ENCODE measurements around the gene AIFM3. TPM values are rescaled to one million over a fixed set of nuclear protein-coding genes. Genes with fewer than 3 reads are reported as not detected.

The AIFM3 gene
- polyA plus RNA-seq, 1 experiment, result 0.28 TPM

DNA sequence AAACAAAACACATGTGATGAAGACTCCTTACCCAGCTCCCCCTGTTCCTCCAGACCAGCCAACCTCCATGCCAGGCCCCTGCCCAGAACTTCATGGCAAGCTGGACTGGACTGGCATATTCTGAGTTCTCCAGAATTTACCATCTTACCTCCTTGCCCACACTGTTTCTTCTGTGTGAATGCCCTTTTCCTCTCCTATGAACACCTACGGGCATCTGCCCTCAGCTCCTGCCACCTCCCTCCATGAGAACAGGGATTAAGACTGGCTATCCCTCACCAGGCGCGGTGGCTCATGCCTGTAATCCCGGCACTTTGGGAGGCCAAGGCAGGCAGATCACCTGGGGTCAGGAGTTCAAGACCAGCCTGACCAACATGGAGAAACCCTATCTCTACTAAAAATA lies 6.4 kb upstream of the AIFM3 start:
- ChIA-PET CTCF (interaction anchor here (1.2 to 2.9 kb wide), 5 partner anchors 21 to 141 kb away, joined by 4 to 12 read pairs (median 4); partner anchors contain the start of gene LZTR1), POLR2A (no interaction called here)
- no peaks in the 10 kb centered on the region for H3K36me3 ChIP-seq (ENCODE audit: control insufficient read depth, insufficient read depth, low read length)
- TF ChIP-seq, protein P1, sequence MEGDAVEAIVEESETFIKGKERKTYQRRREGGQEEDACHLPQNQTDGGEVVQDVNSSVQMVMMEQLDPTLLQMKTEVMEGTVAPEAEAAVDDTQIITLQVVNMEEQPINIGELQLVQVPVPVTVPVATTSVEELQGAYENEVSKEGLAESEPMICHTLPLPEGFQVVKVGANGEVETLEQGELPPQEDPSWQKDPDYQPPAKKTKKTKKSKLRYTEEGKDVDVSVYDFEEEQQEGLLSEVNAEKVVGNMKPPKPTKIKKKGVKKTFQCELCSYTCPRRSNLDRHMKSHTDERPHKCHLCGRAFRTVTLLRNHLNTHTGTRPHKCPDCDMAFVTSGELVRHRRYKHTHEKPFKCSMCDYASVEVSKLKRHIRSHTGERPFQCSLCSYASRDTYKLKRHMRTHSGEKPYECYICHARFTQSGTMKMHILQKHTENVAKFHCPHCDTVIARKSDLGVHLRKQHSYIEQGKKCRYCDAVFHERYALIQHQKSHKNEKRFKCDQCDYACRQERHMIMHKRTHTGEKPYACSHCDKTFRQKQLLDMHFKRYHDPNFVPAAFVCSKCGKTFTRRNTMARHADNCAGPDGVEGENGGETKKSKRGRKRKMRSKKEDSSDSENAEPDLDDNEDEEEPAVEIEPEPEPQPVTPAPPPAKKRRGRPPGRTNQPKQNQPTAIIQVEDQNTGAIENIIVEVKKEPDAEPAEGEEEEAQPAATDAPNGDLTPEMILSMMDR (IDR thresholded peaks at IDR 0.05; ENCODE audit: insufficient read depth, low read depth, low read length), result no peak
- no peak overlapping the region for H3K4me3 ChIP-seq (ENCODE audit: low read depth, low read length)
- peaks cover 3% of the 10 kb centered on the region for H3K27me3 ChIP-seq (ENCODE audit: control insufficient read depth, insufficient read depth, low read length)
- DNase-seq (ENCODE audit: low read depth), result no peak

DNA sequence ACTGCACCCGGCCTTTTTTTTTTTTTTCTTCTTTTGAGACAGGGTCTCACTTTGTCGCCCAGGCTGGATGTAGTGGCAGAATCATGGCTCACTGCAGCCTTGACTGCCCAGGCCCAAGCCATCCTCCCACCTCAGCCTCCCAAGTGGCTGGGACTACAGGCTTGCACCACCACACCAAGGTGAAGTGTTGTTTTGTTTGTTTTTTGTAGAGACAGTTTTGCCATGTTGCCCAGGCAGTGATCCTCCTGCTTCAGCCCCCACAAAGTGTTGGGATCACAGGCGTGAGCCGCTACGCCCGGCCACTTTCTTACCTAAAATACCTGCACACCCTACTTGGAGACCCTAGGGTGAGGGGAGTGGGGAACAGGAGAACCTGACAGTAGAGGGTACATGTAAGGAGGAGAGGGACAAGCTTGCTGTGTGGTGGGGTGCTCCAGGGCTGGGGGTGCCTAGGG lies 4.5 kb upstream of the AIFM3 start:
- POLR2A ChIA-PET, result no interaction called here

DNA sequence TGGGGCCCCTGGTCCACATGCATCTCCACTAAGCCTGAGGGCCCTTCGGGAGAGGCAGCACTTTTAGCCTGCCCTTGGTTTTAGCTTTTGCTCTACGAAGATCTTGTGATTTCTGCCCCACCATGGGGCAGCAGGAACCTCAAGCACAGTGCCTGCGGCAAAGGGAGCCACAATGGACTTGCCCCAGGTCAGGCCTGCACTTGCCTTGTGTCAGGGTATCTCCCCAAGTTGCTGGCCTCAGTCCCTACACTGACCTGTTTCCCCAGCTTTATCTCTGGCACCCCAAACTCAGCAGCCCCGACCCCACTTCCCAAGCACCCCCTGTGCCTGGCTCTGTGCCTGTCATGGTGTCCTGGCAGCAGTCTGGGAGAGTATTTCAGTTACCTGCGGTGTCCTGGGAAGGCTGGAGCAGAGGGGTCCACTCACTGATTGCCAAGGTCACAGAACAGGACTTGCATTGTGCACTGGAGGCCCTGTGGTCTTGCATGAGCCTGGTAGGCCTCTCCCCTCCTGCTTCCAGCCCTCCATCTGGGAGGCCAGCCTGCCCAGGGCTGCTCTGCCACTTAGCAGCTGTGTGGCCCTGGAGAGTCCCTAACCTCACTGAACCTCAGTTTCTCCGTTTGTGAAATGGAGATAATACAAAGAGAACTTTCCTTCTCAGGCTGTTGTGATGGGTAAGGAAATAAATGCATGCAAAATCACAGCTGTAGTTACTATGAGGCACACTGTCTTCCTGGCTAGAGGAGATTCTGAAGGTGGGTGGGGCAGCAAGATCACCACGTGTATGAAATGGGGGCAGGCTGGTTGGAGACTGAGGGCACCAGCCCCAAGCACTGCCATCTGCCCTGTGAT lies 3.6 kb upstream of the AIFM3 start:
- TF ChIP-seq, protein P1 (IDR thresholded peaks at IDR 0.05; ENCODE audit: insufficient read depth, low read depth, low read length), result no peak
- H3K36me3 ChIP-seq (ENCODE audit: control insufficient read depth, insufficient read depth, low read length), result no peaks in the 10 kb centered on the region
- ChIA-PET CTCF (interaction anchor here (0.8 to 2.2 kb wide), 5 partner anchors 9 to 139 kb away, joined by 3 to 8 read pairs (median 4); no protein-coding TSS in a partner anchor), POLR2A (no interaction called here)
- no peak for DNase-seq (ENCODE audit: low read depth)
- H3K4me3 ChIP-seq (ENCODE audit: low read depth, low read length), result no peak overlapping the region
- H3K27me3 ChIP-seq (ENCODE audit: control insufficient read depth, insufficient read depth, low read length), result peaks cover 7% of the 10 kb centered on the region

More for the DNA sequence above, 4.5 kb upstream of the AIFM3 start:
- H3K36me3 ChIP-seq (ENCODE audit: control insufficient read depth, insufficient read depth, low read length), result no peaks in the 10 kb centered on the region
- CTCF ChIA-PET, result interaction anchor here (0.6 to 2.2 kb wide), 4 partner anchors 12 to 1020 kb away, joined by 3 to 8 read pairs (median 4); no protein-coding TSS in a partner anchor
- peaks cover 7% of the 10 kb centered on the region for H3K27me3 ChIP-seq (ENCODE audit: control insufficient read depth, insufficient read depth, low read length)
- DNase-seq (ENCODE audit: low read depth), result no peak
- TF ChIP-seq, protein P1 (IDR thresholded peaks at IDR 0.05; ENCODE audit: insufficient read depth, low read depth, low read length), result no peak
- H3K4me3 ChIP-seq (ENCODE audit: low read depth, low read length), result no peak overlapping the region

DNA sequence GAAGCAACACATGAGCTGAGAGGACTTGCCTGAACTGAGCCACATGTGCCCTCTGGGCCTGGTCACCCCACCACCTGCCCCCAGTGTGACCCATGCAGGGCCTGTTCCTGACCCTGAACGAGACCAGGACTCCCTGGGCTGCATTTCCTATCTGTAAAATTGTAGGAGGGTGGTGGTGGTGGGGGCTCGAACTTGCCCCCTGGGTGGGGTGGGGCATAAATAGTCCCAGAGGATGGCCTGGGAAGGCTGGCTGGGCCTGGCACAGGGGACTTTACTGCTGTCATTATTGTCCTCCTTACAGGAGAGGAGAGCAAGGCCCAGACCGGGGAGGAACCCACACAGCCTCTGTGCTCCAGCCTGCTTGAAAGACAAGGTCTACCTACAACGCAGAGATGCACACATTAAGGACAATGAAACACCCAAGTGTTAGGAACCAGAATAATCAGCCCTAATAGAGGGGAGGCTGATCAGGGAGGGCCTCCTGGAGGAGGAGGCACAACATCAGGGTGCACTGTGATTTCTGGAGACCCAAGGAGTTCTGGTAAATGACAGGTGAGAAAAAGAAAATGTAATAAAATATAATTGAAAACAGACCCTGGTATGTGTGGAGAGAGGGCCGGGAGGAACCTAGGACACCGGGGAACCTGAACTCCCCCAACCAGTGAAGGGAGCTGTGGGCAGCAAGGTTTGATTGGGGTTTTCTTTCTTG lies 2.8 kb upstream of the AIFM3 start:
- ChIA-PET CTCF (interaction anchor here (0.8 to 1.5 kb wide), 3 partner anchors 8 to 138 kb away, joined by 3 to 5 read pairs (median 3); no protein-coding TSS in a partner anchor), POLR2A (no interaction called here)
- TF ChIP-seq, protein P1 (IDR thresholded peaks at IDR 0.05; ENCODE audit: insufficient read depth, low read depth, low read length), result no peak
- H3K36me3 ChIP-seq (ENCODE audit: control insufficient read depth, insufficient read depth, low read length), result no peaks in the 10 kb centered on the region
- H3K27me3 ChIP-seq (ENCODE audit: control insufficient read depth, insufficient read depth, low read length), result peaks cover 7% of the 10 kb centered on the region
- no peak for DNase-seq (ENCODE audit: low read depth)
- H3K4me3 ChIP-seq (ENCODE audit: low read depth, low read length), result peak overlapping the region; percentile 27; the same call in 1 of the 2 replicates

DNA sequence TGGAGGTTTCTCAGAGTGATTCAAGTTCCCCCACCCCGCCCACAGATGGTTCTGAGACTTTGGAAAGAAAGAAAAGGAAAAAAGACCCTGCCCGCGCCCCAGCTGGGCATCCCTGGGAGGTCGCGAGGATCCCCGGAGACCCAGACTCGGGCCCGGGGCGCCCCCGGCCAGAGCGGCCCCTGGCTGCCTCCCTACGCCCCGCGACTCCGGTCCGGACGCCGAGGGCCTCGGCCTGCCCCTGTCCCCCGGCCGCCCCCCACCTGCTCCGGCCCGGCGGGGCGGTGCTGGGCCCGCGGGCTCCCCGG lies 2.3 kb upstream of the AIFM3 start:
- ChIA-PET POLR2A (no interaction called here), CTCF (interaction anchor here (0.8 to 1.5 kb wide), 3 partner anchors 7 to 137 kb away, joined by 3 to 5 read pairs (median 3); no protein-coding TSS in a partner anchor)
- Histone ChIP-seq H3K27me3 (ENCODE audit: control insufficient read depth, insufficient read depth, low read length) (peaks cover 7% of the 10 kb centered on the region), H3K36me3 (ENCODE audit: control insufficient read depth, insufficient read depth, low read length) (no peaks in the 10 kb centered on the region), H3K4me3 (ENCODE audit: low read depth, low read length) (peak overlapping the region; percentile 27)
- no peak for DNase-seq (ENCODE audit: low read depth)
- TF ChIP-seq, protein P1 (IDR thresholded peaks at IDR 0.05; ENCODE audit: insufficient read depth, low read depth, low read length), result no peak
